ENCODE measurements around the gene NLGN1.
A peak's percentile ranks its signal among the peaks of the same experiment; 100 is the strongest.
"Not testable (repeated sequence)": the region's sequence is repeated elsewhere in the genome, so short reads cannot be mapped to it uniquely, and the experiment has no call there.

Gene NLGN1

GRCh38 chr3:173397161-173398110, at the start of gene NLGN1:
Gene NLGN1 (plus strand): TSS chr3:173397744.
- FAIRE-seq, result no peak

- FAIRE-seq, result no peak
Observed at GRCh38 chr3:173351886-173352285, 45.7 kb upstream of the NLGN1 start.

- not testable (repeated sequence) for FAIRE-seq
Observed at GRCh38 chr3:173353137-173353536, 44.4 kb upstream of the NLGN1 start.

- FAIRE-seq, result no peak
Observed at GRCh38 chr3:173354124-173354523, 43.4 kb upstream of the NLGN1 start.

- FAIRE-seq, result peak; percentile 72
Observed at GRCh38 chr3:173371848-173372487, 25.6 kb upstream of the NLGN1 start.

- FAIRE-seq, result no peak
Observed at GRCh38 chr3:173380681-173381080, 16.9 kb upstream of the NLGN1 start.

GRCh38 chr3:173381936-173382335, 15.6 kb upstream of the NLGN1 start:
- FAIRE-seq, result not testable (repeated sequence)

GRCh38 chr3:173395073-173395411, 2.5 kb upstream of the NLGN1 start:
- no peak for FAIRE-seq

GRCh38 chr3:173395412-173396181, 1.9 kb upstream of the NLGN1 start:
- no peak for FAIRE-seq

GRCh38 chr3:173396191-173397041, 1.1 kb upstream of the NLGN1 start:
- no peak for FAIRE-seq

GRCh38 chr3:173398111-173398479, 551 bp downstream of the NLGN1 start:
- no peak for FAIRE-seq

GRCh38 chr3:173399044-173399443, 1.5 kb downstream of the NLGN1 start:
- FAIRE-seq, result no peak

GRCh38 chr3:173401369-173401768, 3.8 kb downstream of the NLGN1 start:
- FAIRE-seq, result no peak

- FAIRE-seq, result no peak
Observed at GRCh38 chr3:173402656-173403055, 5.1 kb downstream of the NLGN1 start.

- no peak for FAIRE-seq
Observed at GRCh38 chr3:173403376-173403775, 5.8 kb downstream of the NLGN1 start.

- no peak for FAIRE-seq
Observed at GRCh38 chr3:173404156-173404555, 6.6 kb downstream of the NLGN1 start.

GRCh38 chr3:173410436-173410835, 12.9 kb downstream of the NLGN1 start:
- no peak for FAIRE-seq

GRCh38 chr3:173410849-173411248, 13.3 kb downstream of the NLGN1 start:
- no peak for FAIRE-seq

- FAIRE-seq, result peak; percentile 78
Observed at GRCh38 chr3:173411375-173411973, 13.9 kb downstream of the NLGN1 start.

GRCh38 chr3:173416070-173416469, 18.5 kb downstream of the NLGN1 start:
- no peak for FAIRE-seq

GRCh38 chr3:173429076-173429475, 31.5 kb downstream of the NLGN1 start:
- no peak for FAIRE-seq

- FAIRE-seq, result no peak
Observed at GRCh38 chr3:173429527-173429926, 32.0 kb downstream of the NLGN1 start.

All from A204.1 (cell line).